Mammary epithelial cell (primary cell): ENCODE results near the gene ACOT7.

Source experiments
- EZH2 ChIP-seq: IDR thresholded peaks from 2 replicates; pipeline ENCODE4 v1.6.1; 2012; ENCODE audit warnings: low read length, inconsistent platforms, borderline replicate concordance
- TF ChIP-seq, protein P1 (sequence below), 2 donors: IDR thresholded peaks in 1 of 2; conservative IDR thresholded peaks in 1 of 2; 2 replicates each; pipeline ENCODE4 v1.5.1; 2011 to 2012; ENCODE audit warnings: inconsistent platforms in 2 of 2, low read length in 2 of 2, mild to moderate bottlenecking in 2 of 2, control low read depth in 1 of 2, low read depth in 1 of 2; ENCODE audit not compliant: insufficient read depth in 1 of 2; ENCODE audit errors: extremely low read depth in 1 of 2

DNA sequence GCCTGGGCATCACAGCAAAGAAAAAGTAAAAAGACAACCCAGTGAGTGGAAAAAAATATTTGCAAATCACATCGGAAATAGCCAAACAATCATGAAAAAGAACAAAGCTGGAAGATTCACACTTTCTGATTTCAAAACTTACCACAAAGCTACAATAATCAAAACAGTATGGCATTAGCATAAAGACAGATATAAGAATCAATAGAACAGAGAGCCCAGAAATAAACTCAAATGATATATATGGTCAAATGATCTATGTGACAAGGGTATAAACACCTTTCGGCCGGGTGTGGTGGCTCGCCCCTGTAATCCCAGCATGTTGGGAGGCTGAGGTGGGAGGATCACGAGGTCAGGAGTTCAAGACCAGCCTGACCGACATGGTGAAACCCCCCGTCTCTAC lies 13.5 kb downstream of the ACOT7 start:
- TF ChIP-seq, protein P1, sequence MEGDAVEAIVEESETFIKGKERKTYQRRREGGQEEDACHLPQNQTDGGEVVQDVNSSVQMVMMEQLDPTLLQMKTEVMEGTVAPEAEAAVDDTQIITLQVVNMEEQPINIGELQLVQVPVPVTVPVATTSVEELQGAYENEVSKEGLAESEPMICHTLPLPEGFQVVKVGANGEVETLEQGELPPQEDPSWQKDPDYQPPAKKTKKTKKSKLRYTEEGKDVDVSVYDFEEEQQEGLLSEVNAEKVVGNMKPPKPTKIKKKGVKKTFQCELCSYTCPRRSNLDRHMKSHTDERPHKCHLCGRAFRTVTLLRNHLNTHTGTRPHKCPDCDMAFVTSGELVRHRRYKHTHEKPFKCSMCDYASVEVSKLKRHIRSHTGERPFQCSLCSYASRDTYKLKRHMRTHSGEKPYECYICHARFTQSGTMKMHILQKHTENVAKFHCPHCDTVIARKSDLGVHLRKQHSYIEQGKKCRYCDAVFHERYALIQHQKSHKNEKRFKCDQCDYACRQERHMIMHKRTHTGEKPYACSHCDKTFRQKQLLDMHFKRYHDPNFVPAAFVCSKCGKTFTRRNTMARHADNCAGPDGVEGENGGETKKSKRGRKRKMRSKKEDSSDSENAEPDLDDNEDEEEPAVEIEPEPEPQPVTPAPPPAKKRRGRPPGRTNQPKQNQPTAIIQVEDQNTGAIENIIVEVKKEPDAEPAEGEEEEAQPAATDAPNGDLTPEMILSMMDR (conservative IDR thresholded peaks at IDR 0.05 in 1 of 2, IDR thresholded peaks at IDR 0.05 in 1 of 2; ENCODE audit: extremely low read depth in 1 of 2, insufficient read depth in 1 of 2, low read depth in 1 of 2, low read length in 2 of 2) = no peak
- TF ChIP-seq EZH2 = no peak
